Measurements from ENCODE around the gene MAP3K14. TPM values are rescaled to one million over a fixed set of nuclear protein-coding genes. Genes with fewer than 3 reads are reported as not detected.
A peak's percentile ranks its signal among the peaks of the same experiment; 100 is the strongest.

The MAP3K14 gene
- total and polyA plus RNA-seq, 10 of the 15 experiments (the other 5 are each of a cell fraction or from before 2014, with no cell fraction given), result 2.1 to 33.3 (median 19.7) TPM

DNA sequence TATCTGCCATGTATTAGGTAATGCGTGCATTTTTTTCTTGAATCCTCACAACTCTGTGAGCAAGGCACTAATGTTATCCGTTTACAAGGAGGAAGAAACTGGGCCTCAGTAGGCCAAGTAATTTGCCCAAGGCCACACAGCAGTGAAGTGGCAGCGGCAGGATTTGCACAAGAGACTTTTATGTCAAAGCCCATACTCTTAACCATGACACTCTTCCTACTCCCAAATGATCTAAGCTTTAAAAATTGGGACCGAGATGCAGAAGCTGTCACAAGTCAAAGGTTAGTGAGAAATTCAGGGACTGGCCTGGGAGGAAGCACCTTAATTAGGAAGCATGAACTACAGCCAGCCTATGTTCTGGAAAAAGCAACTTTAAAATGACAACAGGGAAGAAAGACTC lies 10.7 kb downstream of the MAP3K14 start (continued):
- TF ChIP-seq, protein P1, sequence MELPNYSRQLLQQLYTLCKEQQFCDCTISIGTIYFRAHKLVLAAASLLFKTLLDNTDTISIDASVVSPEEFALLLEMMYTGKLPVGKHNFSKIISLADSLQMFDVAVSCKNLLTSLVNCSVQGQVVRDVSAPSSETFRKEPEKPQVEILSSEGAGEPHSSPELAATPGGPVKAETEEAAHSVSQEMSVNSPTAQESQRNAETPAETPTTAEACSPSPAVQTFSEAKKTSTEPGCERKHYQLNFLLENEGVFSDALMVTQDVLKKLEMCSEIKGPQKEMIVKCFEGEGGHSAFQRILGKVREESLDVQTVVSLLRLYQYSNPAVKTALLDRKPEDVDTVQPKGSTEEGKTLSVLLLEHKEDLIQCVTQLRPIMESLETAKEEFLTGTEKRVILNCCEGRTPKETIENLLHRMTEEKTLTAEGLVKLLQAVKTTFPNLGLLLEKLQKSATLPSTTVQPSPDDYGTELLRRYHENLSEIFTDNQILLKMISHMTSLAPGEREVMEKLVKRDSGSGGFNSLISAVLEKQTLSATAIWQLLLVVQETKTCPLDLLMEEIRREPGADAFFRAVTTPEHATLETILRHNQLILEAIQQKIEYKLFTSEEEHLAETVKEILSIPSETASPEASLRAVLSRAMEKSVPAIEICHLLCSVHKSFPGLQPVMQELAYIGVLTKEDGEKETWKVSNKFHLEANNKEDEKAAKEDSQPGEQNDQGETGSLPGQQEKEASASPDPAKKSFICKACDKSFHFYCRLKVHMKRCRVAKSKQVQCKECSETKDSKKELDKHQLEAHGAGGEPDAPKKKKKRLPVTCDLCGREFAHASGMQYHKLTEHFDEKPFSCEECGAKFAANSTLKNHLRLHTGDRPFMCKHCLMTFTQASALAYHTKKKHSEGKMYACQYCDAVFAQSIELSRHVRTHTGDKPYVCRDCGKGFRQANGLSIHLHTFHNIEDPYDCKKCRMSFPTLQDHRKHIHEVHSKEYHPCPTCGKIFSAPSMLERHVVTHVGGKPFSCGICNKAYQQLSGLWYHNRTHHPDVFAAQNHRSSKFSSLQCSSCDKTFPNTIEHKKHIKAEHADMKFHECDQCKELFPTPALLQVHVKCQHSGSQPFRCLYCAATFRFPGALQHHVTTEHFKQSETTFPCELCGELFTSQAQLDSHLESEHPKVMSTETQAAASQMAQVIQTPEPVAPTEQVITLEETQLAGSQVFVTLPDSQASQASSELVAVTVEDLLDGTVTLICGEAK (IDR thresholded peaks at IDR 0.05; ENCODE audit: borderline replicate concordance), result no peak
- no peak for TF ChIP-seq CHD2 (IDR thresholded peaks at IDR 0.05; ENCODE audit: borderline replicate concordance, low read depth, low read length)

DNA sequence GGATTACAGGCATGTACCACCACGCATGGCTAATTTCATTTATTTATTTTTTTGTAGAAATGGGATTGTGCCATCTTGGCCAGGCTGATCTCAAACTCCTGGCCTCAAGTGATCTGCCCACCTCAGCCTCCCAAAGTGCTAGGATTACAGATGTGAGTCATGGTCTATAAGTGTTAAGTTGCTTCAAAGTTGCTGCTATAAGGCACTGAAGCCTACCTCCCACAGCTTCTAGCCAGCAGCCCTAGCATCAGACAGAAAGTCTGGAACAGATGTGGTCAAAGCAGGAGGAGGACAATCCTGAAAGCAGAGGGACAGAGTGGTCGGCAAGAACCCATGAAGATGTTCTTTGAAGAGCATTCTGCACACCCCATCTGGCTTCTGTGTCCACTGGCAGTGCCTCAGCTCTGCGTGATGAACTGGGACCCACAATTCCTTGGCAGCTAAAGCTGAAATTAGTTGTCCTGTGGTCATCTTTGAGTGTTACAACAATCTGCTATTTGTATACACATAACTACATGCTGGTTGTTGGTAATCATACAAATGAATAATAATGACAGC lies 11.2 kb downstream of the MAP3K14 start:
- CTCF ChIA-PET, result interaction anchor here (1.1 to 13.2 kb wide), 4 partner anchors 10 to 57 kb away, joined by 3 to 194 read pairs (median 8); partner anchors contain the start of gene MAP3K14
- peaks cover 81% of the 10 kb centered on the region for H3K79me2 ChIP-seq (ENCODE audit: control insufficient read depth, insufficient read depth, low read length)

More for the DNA sequence above, 11.2 kb downstream of the MAP3K14 start:
- ChIA-PET RAD21 (ENCODE audit: unreplicated experiment) (interaction anchor here (3.5 to 12.1 kb wide), 3 partner anchors 9 to 79 kb away, joined by 15 to 216 read pairs (median 21); partner anchors contain the start of gene MAP3K14), SMC1A (ENCODE audit: uncharacterized antibody, unreplicated experiment) (interaction anchor here (1.2 to 17.3 kb wide), 5 partner anchors 9 to 52 kb away, joined by 3 to 153 read pairs (median 26); partner anchors contain the start of gene MAP3K14), POLR2A (interaction anchor here (0.8 to 11.6 kb wide), 6 partner anchors 9 to 52 kb away, joined by 3 to 203 read pairs (median 6); partner anchors contain the start of gene MAP3K14)
- H3K27me3 ChIP-seq (replicated peaks in 1 of 2; ENCODE audit: control insufficient read depth in 2 of 2, insufficient read depth in 2 of 2, low read length in 1 of 2), result no peaks in the 10 kb centered on the region
- peak overlapping the region; percentile 60 for H3K27ac ChIP-seq (ENCODE audit: control insufficient read depth, insufficient read depth)
- peaks cover 5 to 12% of the 10 kb centered on the region in 2 experiments; a peak in 3 of 4 replicates for H3K36me3 ChIP-seq (ENCODE audit: control insufficient read depth in 2 of 2, insufficient read depth in 2 of 2, low read length in 1 of 2)
- H3K9ac ChIP-seq (ENCODE audit: control insufficient read depth, insufficient read depth, low read length), result no peak overlapping the region
- H3K4me1 ChIP-seq (ENCODE audit: control insufficient read depth, insufficient read depth, low read length), result peaks cover 85% of the 10 kb centered on the region
- no peak for ATAC-seq
- no peaks in the 10 kb centered on the region; the same call in 2 of the 3 replicates for H3K9me3 ChIP-seq (replicated peaks; ENCODE audit: control insufficient read depth, insufficient read depth, low read length)
- no peak for DNase-seq (ENCODE audit: low read depth, low spot score)
- WGBS (ENCODE audit: insufficient coverage, insufficient replicate concordance, low lambda C conversion rate, missing lambda C conversion rate), result 65% methylated on average over 3 of the region's 3 CpGs
- H2AFZ ChIP-seq (ENCODE audit: control insufficient read depth, low read depth, low read length), result no peak overlapping the region
- intact Hi-C loops (cut with micrococcal nuclease; ENCODE audit: unreplicated experiment), result no loop called here
- in situ Hi-C loops (cut with MboI), result no loop called here
- no peak overlapping the region for H3K4me3 ChIP-seq
- no peak for FAIRE-seq
- no peaks in the 10 kb centered on the region for H4K20me1 ChIP-seq (ENCODE audit: control insufficient read depth, insufficient read depth)
- BruUV-seq (replicated peaks), result no TSS peak
- H3K4me2 ChIP-seq (ENCODE audit: control insufficient read depth, insufficient read depth), result peak overlapping the region; percentile 5
- TF ChIP-seq DPF2 (IDR thresholded peaks at IDR 0.05), result 0 out of 2 replicates have a peak, but pooled peaks have one; percentile 14
- TF ChIP-seq, protein P2, sequence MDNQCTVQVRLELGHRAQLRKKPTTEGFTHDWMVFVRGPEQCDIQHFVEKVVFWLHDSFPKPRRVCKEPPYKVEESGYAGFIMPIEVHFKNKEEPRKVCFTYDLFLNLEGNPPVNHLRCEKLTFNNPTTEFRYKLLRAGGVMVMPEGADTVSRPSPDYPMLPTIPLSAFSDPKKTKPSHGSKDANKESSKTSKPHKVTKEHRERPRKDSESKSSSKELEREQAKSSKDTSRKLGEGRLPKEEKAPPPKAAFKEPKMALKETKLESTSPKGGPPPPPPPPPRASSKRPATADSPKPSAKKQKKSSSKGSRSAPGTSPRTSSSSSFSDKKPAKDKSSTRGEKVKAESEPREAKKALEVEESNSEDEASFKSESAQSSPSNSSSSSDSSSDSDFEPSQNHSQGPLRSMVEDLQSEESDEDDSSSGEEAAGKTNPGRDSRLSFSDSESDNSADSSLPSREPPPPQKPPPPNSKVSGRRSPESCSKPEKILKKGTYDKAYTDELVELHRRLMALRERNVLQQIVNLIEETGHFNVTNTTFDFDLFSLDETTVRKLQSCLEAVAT (IDR thresholded peaks at IDR 0.05), result no peak
- TF ChIP-seq RUNX3 (IDR thresholded peaks at IDR 0.05; ENCODE audit: low read length), result 0 out of 2 replicates have a peak, but pooled peaks have one; percentile 11
- TF ChIP-seq, protein P3, sequence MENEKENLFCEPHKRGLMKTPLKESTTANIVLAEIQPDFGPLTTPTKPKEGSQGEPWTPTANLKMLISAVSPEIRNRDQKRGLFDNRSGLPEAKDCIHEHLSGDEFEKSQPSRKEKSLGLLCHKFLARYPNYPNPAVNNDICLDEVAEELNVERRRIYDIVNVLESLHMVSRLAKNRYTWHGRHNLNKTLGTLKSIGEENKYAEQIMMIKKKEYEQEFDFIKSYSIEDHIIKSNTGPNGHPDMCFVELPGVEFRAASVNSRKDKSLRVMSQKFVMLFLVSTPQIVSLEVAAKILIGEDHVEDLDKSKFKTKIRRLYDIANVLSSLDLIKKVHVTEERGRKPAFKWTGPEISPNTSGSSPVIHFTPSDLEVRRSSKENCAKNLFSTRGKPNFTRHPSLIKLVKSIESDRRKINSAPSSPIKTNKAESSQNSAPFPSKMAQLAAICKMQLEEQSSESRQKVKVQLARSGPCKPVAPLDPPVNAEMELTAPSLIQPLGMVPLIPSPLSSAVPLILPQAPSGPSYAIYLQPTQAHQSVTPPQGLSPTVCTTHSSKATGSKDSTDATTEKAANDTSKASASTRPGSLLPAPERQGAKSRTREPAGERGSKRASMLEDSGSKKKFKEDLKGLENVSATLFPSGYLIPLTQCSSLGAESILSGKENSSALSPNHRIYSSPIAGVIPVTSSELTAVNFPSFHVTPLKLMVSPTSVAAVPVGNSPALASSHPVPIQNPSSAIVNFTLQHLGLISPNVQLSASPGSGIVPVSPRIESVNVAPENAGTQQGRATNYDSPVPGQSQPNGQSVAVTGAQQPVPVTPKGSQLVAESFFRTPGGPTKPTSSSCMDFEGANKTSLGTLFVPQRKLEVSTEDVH (IDR thresholded peaks at IDR 0.05; ENCODE audit: low read depth, partially characterized antibody), result no peak

Data from GM12878 (cell line).